ENCODE measurements around the gene MEAK7.

Gene MEAK7

GRCh38 chr16:84498859-84499620, 5.4 kb downstream of the MEAK7 start:
- TF ChIP-seq SIN3A (IDR thresholded peaks at IDR 0.05; ENCODE audit: borderline replicate concordance, insufficient read depth, low read length): no peak
- TF ChIP-seq FOXP2 (optimal IDR thresholded peaks at IDR 0.05; ENCODE audit: borderline replicate concordance, extremely low read depth, extremely low read length, insufficient read depth): no peak
- no peak for TF ChIP-seq TAF1 (IDR thresholded peaks at IDR 0.05; ENCODE audit: borderline replicate concordance, insufficient read depth, low read length)
- TF ChIP-seq, protein P1, sequence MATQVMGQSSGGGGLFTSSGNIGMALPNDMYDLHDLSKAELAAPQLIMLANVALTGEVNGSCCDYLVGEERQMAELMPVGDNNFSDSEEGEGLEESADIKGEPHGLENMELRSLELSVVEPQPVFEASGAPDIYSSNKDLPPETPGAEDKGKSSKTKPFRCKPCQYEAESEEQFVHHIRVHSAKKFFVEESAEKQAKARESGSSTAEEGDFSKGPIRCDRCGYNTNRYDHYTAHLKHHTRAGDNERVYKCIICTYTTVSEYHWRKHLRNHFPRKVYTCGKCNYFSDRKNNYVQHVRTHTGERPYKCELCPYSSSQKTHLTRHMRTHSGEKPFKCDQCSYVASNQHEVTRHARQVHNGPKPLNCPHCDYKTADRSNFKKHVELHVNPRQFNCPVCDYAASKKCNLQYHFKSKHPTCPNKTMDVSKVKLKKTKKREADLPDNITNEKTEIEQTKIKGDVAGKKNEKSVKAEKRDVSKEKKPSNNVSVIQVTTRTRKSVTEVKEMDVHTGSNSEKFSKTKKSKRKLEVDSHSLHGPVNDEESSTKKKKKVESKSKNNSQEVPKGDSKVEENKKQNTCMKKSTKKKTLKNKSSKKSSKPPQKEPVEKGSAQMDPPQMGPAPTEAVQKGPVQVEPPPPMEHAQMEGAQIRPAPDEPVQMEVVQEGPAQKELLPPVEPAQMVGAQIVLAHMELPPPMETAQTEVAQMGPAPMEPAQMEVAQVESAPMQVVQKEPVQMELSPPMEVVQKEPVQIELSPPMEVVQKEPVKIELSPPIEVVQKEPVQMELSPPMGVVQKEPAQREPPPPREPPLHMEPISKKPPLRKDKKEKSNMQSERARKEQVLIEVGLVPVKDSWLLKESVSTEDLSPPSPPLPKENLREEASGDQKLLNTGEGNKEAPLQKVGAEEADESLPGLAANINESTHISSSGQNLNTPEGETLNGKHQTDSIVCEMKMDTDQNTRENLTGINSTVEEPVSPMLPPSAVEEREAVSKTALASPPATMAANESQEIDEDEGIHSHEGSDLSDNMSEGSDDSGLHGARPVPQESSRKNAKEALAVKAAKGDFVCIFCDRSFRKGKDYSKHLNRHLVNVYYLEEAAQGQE (IDR thresholded peaks at IDR 0.05; ENCODE audit: insufficient read depth in 1 of 2, low read depth in 2 of 2, low read length in 2 of 2): no peak
- TF ChIP-seq POLR2AphosphoS5 (IDR thresholded peaks at IDR 0.05; ENCODE audit: low read depth, low read length): no peak

- TF ChIP-seq POLR2AphosphoS5 (IDR thresholded peaks at IDR 0.05; ENCODE audit: low read depth, low read length): no peak
These were observed 6.2 kb downstream of the MEAK7 start for GRCh38 chr16:84498223-84498610.

DNA sequence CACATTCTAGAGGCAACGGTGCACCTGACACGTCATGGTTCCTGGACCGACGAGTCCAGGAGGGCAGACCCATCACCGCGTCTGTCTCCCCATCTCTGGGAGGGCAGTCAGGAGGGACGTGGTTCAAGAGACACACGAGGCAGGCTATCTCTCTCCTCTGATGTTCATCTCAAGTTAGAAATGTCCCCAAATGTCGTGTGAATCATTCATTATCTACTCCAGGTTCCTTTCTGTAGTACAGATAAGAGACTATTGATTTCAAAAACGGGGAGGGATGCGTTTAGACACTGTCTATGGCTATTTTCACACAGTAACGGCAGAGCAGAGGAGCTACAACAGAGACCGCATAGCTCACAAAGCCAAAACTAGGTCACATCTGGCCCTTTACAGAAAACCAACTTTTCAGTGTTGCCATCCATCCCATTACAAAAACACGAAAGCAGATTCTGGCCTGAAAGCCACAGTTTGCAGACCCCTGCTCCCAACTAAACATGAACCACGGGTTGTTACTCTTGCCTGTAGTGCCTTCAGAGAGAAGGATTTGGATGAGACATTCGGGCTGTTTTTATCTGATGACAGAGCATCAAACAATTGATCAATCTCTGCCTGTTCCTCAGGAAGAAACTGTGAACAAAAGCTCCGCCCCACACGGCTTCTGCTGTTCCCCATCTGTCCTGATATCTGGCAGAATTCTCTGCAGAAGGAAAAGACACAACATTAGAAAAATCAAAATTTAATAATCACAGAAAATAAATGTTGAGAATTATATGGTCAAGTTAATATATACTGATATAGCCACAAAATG, 6.8 kb downstream of the MEAK7 start:
- TF ChIP-seq TAF1 (IDR thresholded peaks at IDR 0.05; ENCODE audit: borderline replicate concordance, insufficient read depth, low read length) (no peak), SIN3A (IDR thresholded peaks at IDR 0.05; ENCODE audit: borderline replicate concordance, insufficient read depth, low read length) (no peak), POLR2AphosphoS5 (IDR thresholded peaks at IDR 0.05; ENCODE audit: low read depth, low read length) (no peak), FOXP2 (optimal IDR thresholded peaks at IDR 0.05; ENCODE audit: borderline replicate concordance, extremely low read depth, extremely low read length, insufficient read depth) (no peak)
- TF ChIP-seq, protein P1 (IDR thresholded peaks at IDR 0.05; ENCODE audit: insufficient read depth in 1 of 2, low read depth in 2 of 2, low read length in 2 of 2): no peak

DNA sequence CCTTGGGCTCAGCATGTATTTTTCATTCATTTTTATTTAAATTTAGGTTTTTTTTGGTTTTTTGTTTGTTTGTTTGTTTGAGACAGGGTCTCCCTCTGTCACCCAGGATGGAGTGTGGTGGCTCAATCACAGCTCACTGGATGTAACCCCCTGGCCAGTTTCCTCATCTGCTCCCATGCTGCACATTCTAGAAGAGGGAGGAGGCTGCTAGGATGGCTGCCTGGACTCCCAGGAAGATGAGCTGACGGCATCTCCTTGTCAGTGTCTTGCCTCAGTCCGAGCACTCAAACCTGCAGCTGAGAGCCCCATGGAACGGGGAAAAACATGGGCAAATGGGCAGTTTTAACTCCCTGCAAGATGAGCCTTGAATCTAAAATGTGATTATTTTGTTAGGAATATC, 7.5 kb downstream of the MEAK7 start:
- no peak for TF ChIP-seq TAF1 (IDR thresholded peaks at IDR 0.05; ENCODE audit: borderline replicate concordance, insufficient read depth, low read length)
- no peak for TF ChIP-seq POLR2AphosphoS5 (IDR thresholded peaks at IDR 0.05; ENCODE audit: low read depth, low read length)
- TF ChIP-seq, protein P1 (IDR thresholded peaks at IDR 0.05; ENCODE audit: insufficient read depth in 1 of 2, low read depth in 2 of 2, low read length in 2 of 2): no peak

DNA sequence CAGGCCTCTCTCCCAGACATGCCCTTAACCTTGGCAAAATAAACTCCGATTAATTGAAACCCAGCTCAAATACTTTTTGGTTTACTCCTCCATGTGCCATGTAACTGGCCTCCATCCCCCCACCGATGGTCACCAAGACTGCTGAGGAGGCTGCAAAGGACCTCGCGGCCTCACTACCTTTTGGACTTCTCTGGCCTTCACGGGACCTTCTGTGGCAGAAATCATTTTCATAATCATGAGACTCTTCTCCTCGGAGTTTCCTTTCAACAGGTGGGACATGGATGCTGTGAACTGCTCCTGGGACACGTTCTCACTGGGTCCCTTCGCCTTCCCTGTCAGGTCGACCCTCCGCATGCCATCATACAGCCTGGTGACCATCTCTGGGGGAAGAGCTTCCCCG, 9.0 kb downstream of the MEAK7 start:
- TF ChIP-seq FOXP2 (optimal IDR thresholded peaks at IDR 0.05; ENCODE audit: borderline replicate concordance, extremely low read depth, extremely low read length, insufficient read depth): no peak
- TF ChIP-seq, protein P1 (IDR thresholded peaks at IDR 0.05; ENCODE audit: insufficient read depth in 1 of 2, low read depth in 2 of 2, low read length in 2 of 2): no peak
- TF ChIP-seq POLR2AphosphoS5 (IDR thresholded peaks at IDR 0.05; ENCODE audit: low read depth, low read length): no peak
- TF ChIP-seq TAF1 (IDR thresholded peaks at IDR 0.05; ENCODE audit: borderline replicate concordance, insufficient read depth, low read length): no peak
- TF ChIP-seq SIN3A (IDR thresholded peaks at IDR 0.05; ENCODE audit: borderline replicate concordance, insufficient read depth, low read length): no peak

Data from PFSK-1 (cell line).